Endothelial cell of hepatic sinusoid (primary cell): ENCODE measurements around the gene ARSI.

Experiments
- in situ Hi-C: cut with HindIII; loops from 2 replicates; pipeline ENCODE4 v1.10.0; 2017; ENCODE audit warnings: low sequenced_read_pairs

The ARSI gene

GRCh38 chr5:150309886-150310239 lies 7.2 kb upstream of the ARSI start:
- in situ Hi-C loops: loop anchor here (5.0 kb wide), 1 partner anchor 78 kb away; no protein-coding TSS in a partner anchor

GRCh38 chr5:150309101-150309885 lies 6.6 kb upstream of the ARSI start:
- in situ Hi-C loops: no loop called here

- in situ Hi-C loops: no loop called here
Measured at GRCh38 chr5:150307617-150308426, 5.1 kb upstream of the ARSI start.

GRCh38 chr5:150306775-150307174 lies 4.1 kb upstream of the ARSI start:
- in situ Hi-C loops: no loop called here

- in situ Hi-C loops: no loop called here
Measured at GRCh38 chr5:150305557-150305956, 2.9 kb upstream of the ARSI start.

- in situ Hi-C loops: no loop called here
Measured at GRCh38 chr5:150305095-150305494, 2.4 kb upstream of the ARSI start.

GRCh38 chr5:150304481-150305081 lies 1.9 kb upstream of the ARSI start:
- in situ Hi-C loops: no loop called here

- in situ Hi-C loops: no loop called here
Measured at GRCh38 chr5:150303660-150304386, 1.1 kb upstream of the ARSI start.

GRCh38 chr5:150303070-150303615 lies 438 bp upstream of the ARSI start:
- in situ Hi-C loops: no loop called here

- in situ Hi-C loops: no loop called here
Measured at GRCh38 chr5:150301901-150302300, 804 bp downstream of the ARSI start.

- in situ Hi-C loops: no loop called here
Measured at GRCh38 chr5:150301170-150301505, 1.6 kb downstream of the ARSI start.

- in situ Hi-C loops: no loop called here
Measured at GRCh38 chr5:150300496-150301169, 2.1 kb downstream of the ARSI start.

- in situ Hi-C loops: no loop called here
Measured at GRCh38 chr5:150299571-150300327, 3.0 kb downstream of the ARSI start.

- in situ Hi-C loops: no loop called here
Measured at GRCh38 chr5:150298701-150299451, 3.8 kb downstream of the ARSI start.

GRCh38 chr5:150297934-150298595 lies 4.6 kb downstream of the ARSI start:
- in situ Hi-C loops: no loop called here

GRCh38 chr5:150297236-150297890 lies 5.3 kb downstream of the ARSI start:
- in situ Hi-C loops: no loop called here

- in situ Hi-C loops: no loop called here
Measured at GRCh38 chr5:150296496-150296895, 6.2 kb downstream of the ARSI start.
